GM12891 (cell line): ENCODE results near the gene WNT3.

Experiments
- DNase-seq: peaks from one replicate; pipeline ENCODE4 v3.0.0; 2011; ENCODE audit warnings: low spot score; ENCODE audit not compliant: insufficient read length
- FAIRE-seq: peaks from 2 replicates; lab custom pipeline; 2011; peaks lifted over from hg19 to GRCh38; lab: Jason Lieb, UNC
- PAX5 ChIP-seq: IDR thresholded peaks from 2 replicates; pipeline ENCODE4 v1.6.1; 2011; ENCODE audit warnings: low read length, moderate library complexity, mild to moderate bottlenecking; ENCODE audit not compliant: insufficient read depth, severe bottlenecking
- POLR2A ChIP-seq: IDR thresholded peaks from 2 replicates; pipeline ENCODE4 v1.6.1; 2011; ENCODE audit warnings: low read depth, low read length, control low read depth
- POLR2AphosphoS5 ChIP-seq: IDR thresholded peaks from 2 replicates; pipeline ENCODE4 v1.6.1; 2011; ENCODE audit warnings: low read depth, low read length, control low read depth
- POU2F2 ChIP-seq: IDR thresholded peaks from 2 replicates; pipeline ENCODE4 v1.6.1; 2011; ENCODE audit warnings: low read depth, mild to moderate bottlenecking, control low read depth, low read length, moderate library complexity
- SPI1 ChIP-seq: IDR thresholded peaks from 2 replicates; pipeline ENCODE4 v1.6.1; 2011; ENCODE audit warnings: low read depth, low read length, control low read depth
- TAF1 ChIP-seq: IDR thresholded peaks from 2 replicates; pipeline ENCODE4 v1.6.1; 2011; ENCODE audit warnings: low read depth, low read length, control low read depth

Gene WNT3

GRCh38 chr17:46756081-46756735 is 62.3 kb downstream of the WNT3 start:
- TF ChIP-seq POLR2A (no peak), POLR2AphosphoS5 (no peak), PAX5 (no peak), POU2F2 (no peak), SPI1 (no peak), TAF1 (no peak)
- FAIRE-seq: no peak

GRCh38 chr17:46753776-46754175 is 64.7 kb downstream of the WNT3 start:
- FAIRE-seq (no peak), DNase-seq (no peak)
- TF ChIP-seq POLR2A (no peak), POU2F2 (no peak), TAF1 (no peak), SPI1 (no peak), POLR2AphosphoS5 (no peak), PAX5 (no peak)

More at GRCh38 chr17:46756081-46756735, 62.3 kb downstream of the WNT3 start:
- DNase-seq: no peak

DNA sequence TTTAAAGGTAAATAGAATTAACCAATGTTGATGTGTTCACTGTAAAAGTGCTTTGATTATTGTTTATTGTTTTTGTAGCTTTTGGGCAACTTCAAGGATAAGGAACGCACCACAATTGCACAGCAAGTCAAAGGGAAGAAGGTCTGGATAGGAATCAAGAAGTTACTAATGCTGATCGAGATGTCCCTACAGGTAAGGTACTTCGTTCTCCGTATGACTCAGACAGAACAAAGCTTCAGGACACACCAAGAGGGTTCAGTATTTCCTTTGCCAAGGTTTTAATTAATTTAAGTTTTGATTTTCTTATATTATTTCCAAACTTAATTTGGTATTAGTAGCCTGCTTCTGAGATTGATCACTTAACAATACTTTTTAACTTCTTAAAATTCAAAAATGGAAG is 67.1 kb downstream of the WNT3 start:
- no peak for DNase-seq
- TF ChIP-seq POLR2A (no peak), POU2F2 (no peak), POLR2AphosphoS5 (no peak)
- FAIRE-seq: no peak

DNA sequence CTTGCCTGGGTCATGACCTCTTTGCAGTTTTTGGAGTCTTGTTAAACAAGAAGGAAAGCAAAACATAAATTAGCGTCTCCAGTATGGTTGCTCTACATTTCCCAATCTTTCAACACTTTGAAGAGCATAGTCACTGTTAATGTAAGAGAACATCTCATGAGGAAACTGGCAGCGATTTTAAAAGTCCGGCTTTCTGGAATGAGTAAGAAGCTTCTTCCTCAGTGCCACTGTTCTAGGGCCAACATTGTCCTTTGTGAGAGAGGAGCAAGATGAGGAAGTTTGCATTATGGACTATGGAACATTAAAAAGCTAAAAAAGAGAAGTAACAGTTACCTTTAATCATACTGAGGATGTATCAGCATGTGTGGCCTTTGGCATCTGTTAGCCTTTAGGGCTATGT is 73.1 kb downstream of the WNT3 start:
- TF ChIP-seq POU2F2 (no peak), POLR2A (no peak), POLR2AphosphoS5 (no peak), TAF1 (no peak), PAX5 (no peak), SPI1 (no peak)
- DNase-seq (no peak), FAIRE-seq (no peak)

DNA sequence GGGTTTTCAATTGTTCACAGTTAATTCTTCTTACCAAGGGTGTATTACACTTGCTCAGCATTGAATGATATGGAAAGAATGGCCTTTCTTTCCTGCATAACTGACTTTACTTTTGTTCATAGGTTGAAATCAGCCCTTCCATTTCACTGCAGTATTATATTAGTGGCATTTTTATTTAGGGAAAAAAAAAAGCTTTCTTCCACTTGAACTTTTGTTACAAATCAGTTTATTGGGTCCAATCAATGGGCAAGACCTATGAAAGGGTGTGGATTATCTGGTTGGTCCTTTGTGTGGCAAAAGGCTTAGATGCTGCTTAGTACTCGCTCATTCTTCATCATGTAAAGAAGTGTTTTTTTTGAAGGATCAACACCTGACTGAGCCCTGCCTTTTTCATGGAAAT is 74.1 kb downstream of the WNT3 start:
- FAIRE-seq (no peak), DNase-seq (no peak)
- TF ChIP-seq TAF1 (no peak), POU2F2 (no peak), PAX5 (no peak), POLR2AphosphoS5 (no peak), SPI1 (no peak), POLR2A (no peak)

- no peak for FAIRE-seq
These were observed 75.8 kb downstream of the WNT3 start for GRCh38 chr17:46742565-46743270.

GRCh38 chr17:46741122-46741730 is 77.3 kb downstream of the WNT3 start:
- DNase-seq (no peak), FAIRE-seq (no peak)
- no peak for TF ChIP-seq TAF1
- TF ChIP-seq PAX5: no peak
- no peak for TF ChIP-seq SPI1
- TF ChIP-seq POU2F2: no peak
- TF ChIP-seq POLR2AphosphoS5: no peak
- no peak for TF ChIP-seq POLR2A

More at GRCh38 chr17:46742565-46743270, 75.8 kb downstream of the WNT3 start:
- TF ChIP-seq POLR2AphosphoS5: no peak
- TF ChIP-seq POLR2A: no peak
- TF ChIP-seq POU2F2: no peak
- TF ChIP-seq TAF1: no peak
- TF ChIP-seq SPI1: no peak
- no peak for TF ChIP-seq PAX5
- no peak for DNase-seq

DNA sequence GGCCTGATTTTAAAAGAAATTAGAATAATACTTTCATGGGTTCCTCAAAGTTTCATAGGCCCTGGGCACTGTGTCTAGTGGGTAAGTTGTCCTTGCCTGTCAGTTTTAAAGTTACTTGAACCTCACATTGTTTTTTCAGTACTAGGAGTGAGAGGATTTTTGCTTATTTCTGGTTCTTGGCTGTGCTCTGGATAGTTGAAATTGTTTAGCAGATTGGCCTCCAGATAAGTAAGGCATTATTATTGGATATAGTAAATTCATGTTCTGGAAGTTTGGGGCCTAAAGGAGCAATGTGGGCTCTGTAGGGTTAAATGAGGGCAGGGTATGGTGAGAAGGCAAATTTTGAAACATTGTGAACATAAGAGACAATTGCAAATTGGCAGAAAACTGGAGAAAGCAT is 78.5 kb downstream of the WNT3 start:
- DNase-seq: no peak
- no peak for FAIRE-seq
- TF ChIP-seq PAX5: no peak
- TF ChIP-seq POLR2A: no peak
- TF ChIP-seq POU2F2: no peak
- no peak for TF ChIP-seq POLR2AphosphoS5
- no peak for TF ChIP-seq SPI1
- TF ChIP-seq TAF1: no peak

DNA sequence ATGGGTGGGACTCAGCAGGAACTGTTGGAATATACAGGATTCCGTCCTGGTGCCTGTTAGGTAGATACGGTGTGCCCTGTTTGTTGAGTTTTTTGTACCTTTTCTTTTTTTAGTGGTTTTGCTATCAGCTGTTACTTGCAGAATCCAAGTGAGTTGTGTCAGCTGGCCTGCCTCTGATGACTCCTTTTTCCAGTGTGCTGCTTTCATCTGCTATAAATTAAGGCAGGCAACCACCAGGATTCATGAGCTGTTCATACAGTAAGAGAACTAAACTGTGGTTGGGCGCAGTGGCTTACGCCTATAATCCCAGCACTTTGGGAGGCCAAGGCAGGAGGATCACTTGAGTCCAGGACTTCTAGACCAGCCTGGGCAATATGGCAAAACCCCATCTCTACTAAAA is 79.9 kb downstream of the WNT3 start:
- TF ChIP-seq SPI1: no peak
- TF ChIP-seq POLR2AphosphoS5: no peak
- TF ChIP-seq PAX5: no peak
- TF ChIP-seq POLR2A: no peak
- no peak for TF ChIP-seq POU2F2
- no peak for FAIRE-seq
- no peak for DNase-seq
